Activated CD8-positive, alpha-beta memory T cell treated with anti-CD3 and anti-CD28 coated beads for 1 hour (primary cell): Measurements from ENCODE around the gene COL11A2.
A peak's percentile ranks its signal among the peaks of the same experiment; 100 is the strongest.

ENCODE experiments used
- DNase-seq, 2 donors: peaks; one replicate each; pipeline ENCODE4 v3.0.0-alpha.2; 2020; ENCODE audit warnings: low read depth in 1 of 2; ENCODE audit errors: extremely low read depth in 1 of 2

Gene COL11A2

DNA sequence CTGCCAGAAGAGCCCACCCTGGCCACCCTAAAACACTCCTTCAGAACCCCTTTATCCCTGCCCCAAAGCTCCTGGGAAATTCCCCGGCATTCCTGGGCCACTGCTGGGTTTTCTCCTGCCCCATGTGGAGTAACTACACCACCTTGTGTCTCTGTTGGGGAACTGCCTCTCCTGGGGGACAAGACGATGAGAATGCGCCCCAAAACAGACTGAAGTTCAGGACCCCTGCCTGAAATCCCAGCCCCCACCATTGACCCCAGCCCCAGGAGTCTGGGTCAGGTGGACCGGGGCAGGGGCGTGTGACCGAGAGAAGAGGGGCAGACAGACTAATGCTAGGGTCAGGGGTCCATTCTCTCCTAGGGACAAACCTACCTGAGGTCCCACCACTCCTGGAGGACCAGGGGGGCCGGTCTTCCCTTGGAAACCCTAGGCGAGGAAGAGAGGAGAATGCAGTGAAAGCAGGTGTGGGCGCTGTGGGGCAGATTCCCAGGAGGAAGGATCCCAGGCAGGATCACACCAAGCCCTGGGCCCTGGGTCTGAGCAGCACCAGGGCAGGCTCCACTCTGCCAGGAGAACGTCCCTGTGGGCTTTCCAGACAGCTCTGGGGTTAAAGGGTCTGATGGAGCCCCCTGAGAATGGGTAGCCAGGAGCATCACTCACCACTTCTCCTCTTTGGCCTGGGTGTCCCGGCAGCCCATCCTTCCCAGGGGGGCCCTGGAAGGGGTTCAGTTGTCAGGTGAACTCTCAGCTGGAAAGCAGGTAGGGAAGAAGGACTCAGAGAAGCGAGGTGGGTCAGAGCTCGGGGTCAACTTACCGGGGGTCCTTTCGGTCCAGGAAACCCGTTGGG is 19.4 kb downstream of the COL11A2 start:
- no peak for DNase-seq

DNA sequence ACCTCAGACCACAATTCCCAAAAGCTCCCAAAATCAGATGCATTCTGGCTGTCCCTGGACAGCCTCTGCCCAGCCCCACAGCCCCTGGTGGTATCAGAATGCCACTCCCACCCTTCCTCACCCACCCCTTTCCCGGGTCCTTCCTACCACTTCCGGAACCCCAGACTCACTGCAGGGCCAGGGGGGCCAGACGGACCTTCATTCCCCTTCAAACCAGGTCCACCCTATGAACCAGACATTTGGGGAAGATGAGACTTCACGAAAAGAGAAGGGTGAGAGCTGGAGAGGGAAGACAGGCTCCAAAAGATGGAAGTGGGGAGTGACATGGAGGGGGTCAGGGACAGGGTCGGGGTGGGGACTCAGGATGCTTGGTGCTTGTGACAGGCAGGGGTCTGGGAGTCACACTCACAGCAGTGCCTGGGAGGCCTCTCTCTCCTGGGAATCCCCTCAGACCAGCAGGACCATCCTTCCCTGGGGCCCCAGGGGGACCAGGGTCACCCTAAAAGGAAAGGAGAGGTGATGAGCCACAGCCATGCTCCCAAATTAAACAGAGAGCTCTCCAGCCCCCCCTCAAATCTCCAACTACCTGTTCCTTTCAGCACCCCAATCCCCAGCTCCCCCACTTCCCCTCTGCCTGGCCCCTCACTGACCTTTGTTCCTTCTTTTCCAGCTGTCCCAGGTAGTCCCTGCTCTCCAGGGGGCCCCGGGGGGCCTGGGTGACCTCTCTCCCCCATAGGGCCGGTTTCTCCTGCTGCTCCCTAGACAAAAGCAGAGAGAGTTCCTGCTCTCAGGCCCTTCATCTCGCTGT is 20.2 kb downstream of the COL11A2 start:
- DNase-seq: no peak

DNA sequence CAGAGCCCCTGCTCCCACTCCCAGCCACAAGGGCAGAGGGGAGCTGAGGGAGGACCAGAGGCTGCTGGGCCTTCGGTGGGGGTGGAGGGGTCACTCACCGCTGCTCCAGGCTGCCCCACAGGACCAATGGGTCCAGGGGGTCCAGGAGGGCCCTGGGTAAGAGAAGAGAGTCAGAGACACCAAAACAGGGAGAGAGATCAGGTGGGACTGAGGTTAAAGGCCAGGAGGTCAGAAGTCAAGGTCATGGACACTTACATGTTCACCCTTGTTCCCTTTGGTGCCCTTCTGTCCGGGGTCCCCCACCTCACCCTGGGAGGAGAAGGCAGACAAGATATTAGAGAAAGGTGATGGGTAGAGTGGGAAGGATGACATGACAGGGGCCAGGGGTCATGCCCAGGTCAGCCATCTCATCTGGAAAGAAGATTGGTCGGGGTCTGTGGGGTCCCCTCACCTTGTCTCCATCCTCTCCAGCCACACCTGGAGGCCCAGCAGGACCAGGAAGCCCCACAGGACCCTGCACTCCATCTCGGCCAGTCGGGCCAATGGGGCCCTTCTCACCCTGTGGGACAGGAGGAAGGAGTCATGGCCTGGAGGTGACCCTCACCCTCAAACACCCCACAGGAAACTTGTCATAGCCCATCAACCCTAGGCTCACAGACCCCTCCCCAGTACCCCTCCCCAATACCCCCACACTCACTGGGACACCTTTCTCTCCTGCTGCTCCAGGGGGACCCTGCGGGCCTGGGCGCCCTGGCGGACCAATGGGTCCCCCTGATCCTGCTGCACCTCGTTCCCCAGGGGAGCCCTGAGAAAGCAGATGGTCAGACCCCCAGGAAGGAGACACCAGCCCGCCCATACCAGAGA is 21.0 kb downstream of the COL11A2 start:
- no peak for DNase-seq

DNA sequence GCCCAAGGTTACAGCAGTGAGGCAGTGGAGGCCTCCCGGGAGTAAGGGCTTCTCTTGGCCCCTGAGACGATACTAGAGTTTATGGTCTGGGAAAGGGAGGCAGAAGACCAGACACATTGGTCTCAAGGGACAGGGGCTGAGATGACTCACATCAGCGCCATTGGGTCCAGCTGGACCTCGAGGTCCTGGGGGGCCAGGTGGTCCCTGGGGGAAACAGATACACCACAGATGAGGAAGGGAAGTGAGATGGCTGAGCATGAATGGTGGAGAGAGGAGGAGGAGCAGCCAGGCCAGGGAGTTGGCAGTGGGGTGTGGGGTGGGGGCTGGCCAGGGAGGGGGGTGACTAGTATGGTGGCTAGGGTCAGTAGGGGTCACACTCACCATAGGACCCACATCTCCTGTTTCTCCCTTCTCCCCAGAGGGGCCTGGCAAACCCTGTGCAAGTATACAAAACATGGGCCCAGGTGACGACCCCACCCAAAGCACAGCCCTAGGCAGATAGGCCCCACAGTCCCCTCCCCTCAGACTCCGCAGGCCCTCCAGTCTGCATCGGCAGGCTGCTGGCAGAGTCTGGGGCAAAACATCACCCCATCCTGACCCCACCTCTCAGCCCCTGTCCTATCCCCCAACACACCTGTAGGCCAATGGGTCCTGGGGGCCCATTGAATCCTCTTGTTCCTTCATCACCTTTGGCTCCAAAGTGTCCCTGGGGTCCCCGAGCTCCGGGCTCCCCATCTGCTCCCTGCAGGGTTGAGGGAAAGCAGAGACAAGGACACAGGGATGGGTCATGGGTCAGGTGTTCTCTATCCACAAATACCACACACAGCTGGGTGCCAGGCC is 21.9 kb downstream of the COL11A2 start:
- no peak for DNase-seq

DNA sequence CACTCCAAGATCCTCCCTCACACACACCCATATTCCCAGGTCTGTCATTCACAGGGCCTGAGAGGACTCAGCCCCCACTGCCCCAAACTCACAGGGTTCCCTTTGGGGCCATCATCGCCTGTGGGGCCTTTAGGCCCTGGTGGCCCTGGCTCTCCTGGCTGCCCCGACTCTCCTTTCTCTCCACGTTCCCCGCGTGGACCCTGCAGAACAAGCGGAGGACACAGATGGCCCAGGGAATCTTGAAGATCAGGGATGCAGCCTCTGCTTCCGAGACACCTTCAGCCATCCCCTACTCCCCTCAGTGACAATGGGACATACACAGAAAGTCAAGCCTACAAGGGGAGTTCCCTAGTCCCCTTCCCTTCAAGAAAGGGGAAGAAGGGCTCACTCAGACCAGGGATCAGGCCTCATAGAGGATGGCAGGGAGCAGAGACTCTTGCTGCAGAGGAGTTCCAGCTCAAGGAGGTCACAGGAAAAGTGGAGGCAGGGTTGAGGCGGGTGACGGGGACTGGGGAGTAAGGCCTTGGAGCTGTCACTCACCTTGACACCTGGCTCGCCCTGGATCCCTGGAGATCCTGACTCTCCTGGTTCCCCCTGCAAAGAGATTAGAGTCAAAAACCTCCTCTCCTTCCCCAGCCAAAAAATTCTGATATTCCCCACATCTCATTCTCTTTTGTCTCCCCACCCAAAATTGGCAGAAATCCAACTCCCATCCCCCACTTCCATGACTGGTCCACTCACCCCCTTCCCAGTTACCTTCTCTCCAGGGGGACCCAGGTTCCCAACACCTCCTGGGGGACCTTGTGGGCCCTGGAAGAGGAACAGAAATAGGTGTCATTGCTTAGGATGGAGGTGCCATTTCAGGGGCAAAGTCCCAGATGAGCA is 22.7 kb downstream of the COL11A2 start:
- DNase-seq: no peak

DNA sequence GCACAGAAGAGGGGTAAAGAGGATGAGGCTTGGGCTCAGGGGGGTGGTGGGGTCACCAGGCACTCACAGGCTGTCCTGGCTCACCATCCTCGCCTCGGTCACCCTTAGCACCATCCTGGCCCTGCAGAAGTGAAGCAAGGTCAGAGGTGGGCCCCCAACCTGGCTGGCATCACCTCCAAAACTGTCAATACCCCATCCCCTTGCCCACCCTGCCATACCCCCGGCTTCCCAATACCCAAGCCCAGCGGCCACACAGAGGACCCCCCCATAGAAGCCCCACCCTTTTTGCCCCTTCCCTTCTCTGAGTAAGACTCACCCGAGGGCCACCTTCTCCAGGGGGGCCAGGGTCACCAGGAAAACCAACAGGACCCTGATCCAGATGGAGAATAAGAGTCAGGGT is 23.6 kb downstream of the COL11A2 start:
- DNase-seq: no peak

DNA sequence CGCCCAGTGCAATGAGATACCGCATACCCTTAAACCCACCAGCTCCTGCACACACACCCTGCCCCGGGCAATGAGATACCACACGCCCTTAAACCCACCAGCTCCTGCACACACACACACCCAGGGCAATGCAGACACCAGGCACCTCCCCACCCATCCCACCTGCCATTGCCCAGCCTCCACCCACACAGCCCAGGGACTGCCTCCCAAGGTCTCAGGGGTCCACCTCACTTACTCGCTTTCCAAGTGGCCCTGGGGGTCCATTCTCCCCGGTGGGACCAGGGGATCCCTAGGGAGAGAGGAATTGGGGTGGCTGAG is 24.0 kb downstream of the COL11A2 start:
- DNase-seq: no peak

DNA sequence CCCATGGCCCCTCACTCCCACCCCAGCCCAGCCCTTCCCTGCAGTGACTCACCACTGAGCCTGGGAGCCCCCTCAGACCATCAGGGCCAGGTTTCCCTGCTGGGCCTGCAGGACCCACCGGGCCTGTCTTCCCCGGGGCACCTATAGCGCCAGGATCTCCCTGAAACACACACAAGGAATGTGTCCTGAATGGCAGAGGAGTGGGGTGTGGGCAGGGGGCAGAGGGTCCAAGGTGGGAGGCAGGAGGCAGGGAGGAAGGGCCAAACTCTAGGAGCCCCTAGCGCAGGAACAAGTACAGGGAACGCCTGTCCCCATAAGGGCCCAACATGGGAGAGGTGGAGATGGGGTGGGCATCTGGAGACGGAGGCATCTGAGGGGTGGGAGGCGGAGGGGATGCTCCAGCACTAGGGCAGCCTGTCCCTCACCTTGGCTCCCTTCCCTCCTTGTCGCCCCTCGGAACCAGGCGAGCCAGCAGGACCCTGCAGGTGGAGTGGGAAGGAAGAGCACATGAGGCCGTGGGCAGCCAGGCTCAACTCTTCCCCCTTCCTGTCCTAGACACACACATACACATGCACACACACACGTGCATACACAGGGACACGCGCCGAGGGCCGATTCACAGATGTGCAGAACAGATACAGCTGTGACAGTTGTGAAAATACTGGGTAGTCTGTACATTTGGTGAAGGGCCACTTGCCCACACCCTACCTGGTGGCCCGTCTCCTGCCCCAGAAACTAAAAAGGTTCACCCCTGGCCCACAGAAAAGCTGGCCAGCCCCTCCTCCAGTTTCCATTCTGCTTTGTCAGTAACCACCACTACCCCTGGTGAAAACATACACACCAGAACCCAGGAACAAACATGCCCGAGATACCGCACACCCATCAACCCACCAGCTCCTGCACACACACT is 24.6 kb downstream of the COL11A2 start:
- no peak for DNase-seq

DNA sequence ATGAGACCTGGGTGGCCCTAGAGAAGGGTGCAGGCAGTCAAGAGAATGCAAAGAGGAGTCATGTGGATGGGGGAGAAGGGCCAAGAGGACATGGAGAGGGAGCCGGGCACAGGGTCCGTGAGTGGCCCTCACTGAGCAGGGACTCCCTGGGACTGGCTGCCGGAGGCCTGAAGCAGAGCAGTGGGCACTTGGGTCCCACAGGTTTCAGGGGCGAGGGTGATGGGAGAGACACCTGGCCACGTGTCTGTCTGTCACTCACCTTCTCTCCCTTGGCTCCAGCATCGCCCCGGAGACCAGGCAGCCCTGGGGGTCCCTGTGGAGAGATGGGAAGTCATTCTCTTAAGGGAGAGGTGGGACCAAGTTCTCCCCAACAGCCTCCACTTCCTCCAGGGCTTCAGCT is 25.5 kb downstream of the COL11A2 start:
- no peak for DNase-seq

DNA sequence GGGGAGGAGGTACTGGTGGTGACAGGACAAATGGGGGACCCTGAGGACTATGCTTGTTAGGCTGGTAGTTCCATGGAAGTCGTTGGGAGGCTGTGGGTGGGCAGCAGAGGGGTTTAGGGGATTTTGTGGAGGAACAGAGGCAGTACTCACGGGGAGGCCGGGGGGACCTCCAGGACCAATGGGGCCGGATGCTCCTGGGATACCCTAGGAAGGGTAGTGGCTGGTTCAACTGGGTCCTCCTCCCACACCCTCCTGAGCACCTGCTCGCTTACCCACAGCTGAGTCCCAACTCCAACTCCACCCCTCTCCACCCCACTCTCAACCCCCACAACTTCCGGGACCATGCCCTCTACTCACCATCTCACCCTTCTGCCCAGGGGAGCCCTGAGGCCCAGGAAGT is 25.9 kb downstream of the COL11A2 start:
- DNase-seq: no peak

DNA sequence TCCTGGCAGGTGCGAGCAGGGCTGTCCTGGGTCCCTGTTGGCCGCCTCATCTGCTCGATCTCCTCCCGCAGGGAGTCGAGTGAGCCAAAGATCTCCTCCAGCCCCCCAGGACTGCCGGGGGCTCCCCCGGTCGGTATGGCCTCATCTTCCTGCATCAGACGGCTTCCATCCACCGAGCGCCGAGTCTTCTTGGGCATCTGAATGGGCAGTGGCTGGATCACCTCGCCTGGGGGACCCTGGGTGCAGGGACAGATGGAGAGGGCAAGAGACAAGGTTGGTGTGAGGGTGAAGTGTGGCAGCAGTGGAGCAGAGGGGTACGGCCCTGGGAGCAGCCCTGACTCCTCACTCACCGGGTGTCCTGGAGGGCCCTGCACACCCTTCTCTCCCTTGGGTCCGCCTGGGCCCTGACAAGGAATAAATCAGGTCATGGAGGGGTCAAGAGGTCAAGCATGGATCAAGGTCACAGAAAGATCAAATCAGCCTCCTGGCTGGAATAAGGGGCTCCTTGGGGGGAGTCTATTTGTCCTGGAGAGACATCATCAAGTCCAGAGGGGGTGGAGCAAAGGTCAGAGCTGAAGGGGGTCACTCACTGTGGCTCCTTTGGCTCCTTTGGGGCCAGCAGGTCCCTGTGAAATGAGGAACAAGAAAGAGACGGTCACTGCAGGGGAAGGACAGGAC is 26.5 kb downstream of the COL11A2 start:
- no peak for DNase-seq

DNA sequence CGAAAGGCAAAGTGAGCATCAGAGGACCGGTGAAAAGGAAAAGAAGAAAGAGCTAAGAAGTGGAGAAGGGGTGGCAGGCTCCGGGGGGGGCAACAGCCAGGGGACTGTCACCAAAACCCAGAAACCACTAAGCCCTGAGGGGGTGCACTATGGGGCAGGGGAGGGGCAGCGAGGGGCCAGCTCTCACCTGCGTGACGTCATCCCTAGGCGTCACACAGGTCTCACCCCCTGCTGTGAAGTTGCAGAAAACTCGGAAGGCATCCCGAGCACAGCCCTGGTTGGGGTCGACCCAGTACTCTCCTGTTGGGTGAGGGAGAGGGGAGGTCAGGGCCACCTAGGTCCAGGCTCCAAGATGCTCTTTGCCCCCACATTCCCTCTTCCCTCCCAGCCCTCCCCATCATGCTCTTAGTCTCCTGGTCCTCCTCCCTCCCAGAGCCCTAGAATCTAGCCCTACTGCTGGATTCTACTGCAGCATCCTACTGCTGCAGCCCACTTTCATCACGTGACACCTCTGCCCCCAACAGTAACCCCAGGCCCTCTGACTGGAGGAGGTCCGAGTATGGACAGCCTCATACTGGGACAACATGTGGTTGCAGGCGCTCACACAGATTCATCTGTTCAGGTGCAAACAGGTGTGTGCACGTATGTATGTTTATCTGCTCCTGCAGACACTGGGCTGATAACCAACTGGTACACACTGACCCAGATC is 27.4 kb downstream of the COL11A2 start:
- no peak for DNase-seq

DNA sequence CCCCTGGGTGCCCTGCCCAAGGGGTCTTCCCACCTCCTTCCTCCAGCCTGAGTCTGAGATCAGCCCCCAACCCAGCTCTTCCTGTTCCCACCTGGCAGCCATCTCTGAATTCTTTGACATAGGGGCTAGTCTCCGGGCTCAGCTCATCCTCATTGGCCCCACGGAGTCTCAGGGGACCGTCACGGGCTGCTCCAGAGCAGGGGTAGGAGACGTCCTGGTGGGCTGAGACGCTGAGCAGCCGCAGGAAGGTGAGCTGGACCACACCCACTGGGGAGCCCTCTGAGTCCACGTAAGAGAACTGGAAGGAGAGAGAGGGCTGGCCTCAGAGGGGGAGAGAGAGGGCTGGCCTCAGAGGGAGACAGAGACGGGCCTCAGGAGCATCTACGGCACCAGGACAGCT is 28.1 kb downstream of the COL11A2 start:
- DNase-seq: no peak

DNA sequence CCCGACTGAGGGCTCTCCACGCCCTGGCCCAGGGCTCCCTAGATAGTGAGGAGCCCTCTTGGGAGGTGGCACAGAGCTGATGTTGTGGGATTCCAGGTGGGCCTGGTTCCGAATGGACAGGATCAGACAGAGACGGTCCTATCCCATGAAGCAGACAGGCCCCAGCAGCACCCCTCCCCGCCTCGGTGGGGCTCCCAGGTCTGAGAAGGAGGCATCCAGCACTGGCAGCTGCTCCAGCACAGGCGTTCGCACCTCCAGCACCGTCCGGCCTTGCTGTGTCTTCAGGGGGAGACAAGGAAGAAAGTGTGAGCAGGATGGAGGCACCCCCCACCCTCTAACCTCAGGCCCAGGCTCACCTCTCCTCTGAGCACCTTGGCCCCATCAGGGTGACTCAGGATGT is 28.7 kb downstream of the COL11A2 start:
- DNase-seq: no peak

DNA sequence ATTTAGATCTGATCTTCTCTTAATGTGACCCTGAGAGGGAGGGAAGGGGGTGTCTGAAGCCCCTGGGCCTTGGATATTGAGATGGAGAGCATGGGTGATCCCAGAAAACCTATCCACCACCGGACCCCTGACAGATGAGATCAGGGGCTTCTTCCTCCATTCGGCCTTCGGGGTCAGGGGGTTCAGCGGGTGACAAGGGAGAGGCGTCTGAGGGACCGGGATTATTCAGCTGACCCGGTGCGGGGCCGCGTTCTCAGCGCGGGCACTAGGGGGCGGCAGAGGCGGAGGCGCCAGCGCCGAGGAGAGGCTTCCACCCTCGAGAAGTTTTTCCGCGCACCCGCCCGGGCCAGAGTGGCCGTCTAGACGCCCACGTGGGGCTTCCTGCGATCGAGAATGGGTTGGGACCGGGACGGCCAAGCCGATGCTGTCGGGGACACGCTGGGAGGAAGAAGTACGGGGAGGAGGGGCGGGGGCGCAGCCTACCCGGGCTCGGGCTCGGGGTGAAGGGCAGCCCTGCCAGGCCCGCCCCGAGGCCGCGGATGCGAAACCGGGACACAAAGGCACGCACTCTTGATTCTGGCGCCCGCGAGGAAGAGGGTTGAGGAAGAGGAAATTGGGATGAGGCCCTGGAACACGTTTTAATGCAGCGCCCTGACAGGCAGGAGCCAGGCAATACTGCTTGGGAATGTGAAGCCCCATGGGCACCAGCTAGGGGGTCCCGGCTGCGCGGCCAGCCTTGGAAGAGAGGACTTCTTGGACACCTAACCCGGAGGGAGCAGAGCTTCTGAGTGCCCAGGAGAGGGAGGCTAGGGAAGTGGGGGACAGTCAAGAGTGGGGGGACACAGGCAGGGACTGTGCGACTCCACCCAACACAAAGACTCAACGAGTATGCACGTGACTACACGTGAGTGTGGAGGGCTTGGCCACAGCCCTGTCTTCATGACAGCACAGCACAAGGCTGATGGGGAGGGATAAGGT is 30.6 kb downstream of the COL11A2 start:
- peak; percentile 50 to 75 for DNase-seq

DNA sequence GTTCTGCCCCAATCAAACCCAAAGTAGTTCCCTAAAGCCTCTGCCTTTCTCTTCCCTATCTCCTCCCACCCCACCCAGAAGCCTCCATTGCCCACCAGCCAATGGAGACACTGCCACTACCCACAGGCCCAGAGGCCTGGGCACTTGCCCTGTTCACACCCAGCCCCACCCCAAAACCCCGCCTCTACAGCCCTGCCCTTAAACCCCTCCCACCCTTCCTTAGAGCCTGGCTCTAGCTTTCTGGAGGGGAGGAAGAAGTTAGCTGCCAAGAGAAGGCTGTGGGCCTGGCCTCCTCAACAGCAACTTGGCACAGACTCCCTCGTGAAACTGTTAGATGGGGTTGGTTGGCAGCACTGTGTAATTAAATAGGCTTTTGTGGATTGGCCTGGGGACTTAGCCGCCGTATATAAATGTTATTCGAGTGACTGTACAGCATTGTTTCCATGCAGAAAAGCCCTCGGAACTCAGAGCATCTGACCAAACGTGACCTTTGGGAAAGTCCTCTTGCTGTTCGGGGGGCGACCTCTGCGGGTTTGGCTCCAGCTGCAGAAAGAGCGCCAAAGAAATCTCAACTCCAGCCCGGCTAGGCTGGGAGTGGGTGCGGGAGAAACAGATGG is 31.4 kb downstream of the COL11A2 start:
- no peak for DNase-seq
